HEK293 (cell line): ENCODE measurements around the gene MMP28.

Experiments used
- CTCF ChIA-PET: fragments of 350-600 bp; formaldehyde crosslinking; extraction: SDS; loops from one replicate; lab custom pipeline; 2021; ENCODE audit warnings: antibody characterized with exemption; lab: Yijun Ruan, JAX
- POLR2A ChIA-PET: fragments of 300-600 bp; formaldehyde crosslinking; extraction: SDS; loops from one replicate; lab custom pipeline; 2020; ENCODE audit warnings: antibody characterized with exemption, inconsistent platforms; lab: Yijun Ruan, JAX
- H3K27ac ChIP-seq: fragments of 200-500 bp; sonication (Bioruptor generic); 2 replicates; pipeline ENCODE4 v1.5.1; 2014; ENCODE audit warnings: low read depth, low read length, control low read depth, inconsistent platforms; ENCODE audit errors: extremely low read depth
- H3K36me3 ChIP-seq, 2 experiments: fragments of 200-500 bp in 1 of 2; sonication (Bioruptor generic) in 1 of 2; 1 replicate in 1 of 2; 2 replicates in 1 of 2; pipeline ENCODE4 v1.5.1; 2014 to 2017; ENCODE audit warnings: inconsistent platforms in 2 of 2, low read length in 2 of 2; ENCODE audit not compliant: control insufficient read depth in 2 of 2, insufficient read depth in 1 of 2
- H3K4me1 ChIP-seq: fragments of 200-500 bp; sonication (Bioruptor generic); 2 replicates; pipeline ENCODE4 v1.5.1; 2014; ENCODE audit warnings: mild to moderate bottlenecking, low read length, inconsistent platforms; ENCODE audit not compliant: control insufficient read depth, insufficient read depth
- H3K4me3 ChIP-seq: 2 replicates; pipeline ENCODE4 v1.5.1; 2011; ENCODE audit warnings: low read depth, mild to moderate bottlenecking, control low read depth, low read length, moderate library complexity
- H3K9me3 ChIP-seq: fragments of 200-500 bp; sonication (Bioruptor generic); 2 replicates; pipeline ENCODE4 v1.5.1; 2014; ENCODE audit warnings: low read depth, low read length, inconsistent platforms; ENCODE audit not compliant: control insufficient read depth, insufficient read depth
- BCL11A ChIP-seq: fragments of 450-650 bp; formaldehyde crosslinking; IDR thresholded peaks from 2 replicates; pipeline ENCODE4 v1.5.1; 2016; ENCODE audit warnings: low read depth, missing biosample characterization, missing genetic modification characterization
- EGR2 ChIP-seq: fragments of 450-650 bp; formaldehyde crosslinking; IDR thresholded peaks from 2 replicates; pipeline ENCODE4 v1.5.1; 2016; ENCODE audit warnings: low read depth, missing biosample characterization, missing genetic modification characterization
- GLIS1 ChIP-seq: fragments of 450-650 bp; formaldehyde crosslinking; IDR thresholded peaks from 2 replicates; pipeline ENCODE4 v1.5.1; 2016; ENCODE audit warnings: missing biosample characterization, missing genetic modification characterization
- HOXA7 ChIP-seq: sonication (generic); formaldehyde crosslinking; IDR thresholded peaks from 2 replicates; pipeline ENCODE4 v1.8.1; 2022; ENCODE audit warnings: missing genetic modification reagents, borderline replicate concordance
- KLF10 ChIP-seq: fragments of 450-650 bp; IDR thresholded peaks from 2 replicates; pipeline ENCODE4 v1.5.1; 2018; ENCODE audit warnings: missing biosample characterization, mild to moderate bottlenecking, missing genetic modification characterization
- OSR2 ChIP-seq: fragments of 450-650 bp; formaldehyde crosslinking; IDR thresholded peaks from 2 replicates; pipeline ENCODE4 v1.5.1; 2016; ENCODE audit warnings: missing biosample characterization, missing genetic modification characterization
- PATZ1 ChIP-seq: fragments of 450-650 bp; formaldehyde crosslinking; IDR thresholded peaks from 2 replicates; pipeline ENCODE4 v1.5.1; 2016; ENCODE audit warnings: missing biosample characterization, missing genetic modification characterization
- YY1 ChIP-seq: fragments of 450-650 bp; formaldehyde crosslinking; IDR thresholded peaks from 2 replicates; pipeline ENCODE4 v1.5.1; 2018; ENCODE audit warnings: missing biosample characterization, missing genetic modification characterization
- ZBTB8A ChIP-seq: fragments of 450-650 bp; formaldehyde crosslinking; IDR thresholded peaks from 2 replicates; pipeline ENCODE4 v1.5.1; 2016; ENCODE audit warnings: missing biosample characterization, missing genetic modification characterization
- ZFHX2 ChIP-seq: fragments of 450-650 bp; formaldehyde crosslinking; conservative IDR thresholded peaks from 2 replicates; pipeline ENCODE4 v1.5.1; 2016; ENCODE audit warnings: missing biosample characterization, missing genetic modification characterization
- ZNF146 ChIP-seq: fragments of 450-650 bp; formaldehyde crosslinking; IDR thresholded peaks from 2 replicates; pipeline ENCODE4 v1.5.1; 2016; ENCODE audit warnings: missing biosample characterization, missing genetic modification characterization
- ZNF202 ChIP-seq: fragments of 450-650 bp; formaldehyde crosslinking; IDR thresholded peaks from 2 replicates; pipeline ENCODE4 v1.5.1; 2016; ENCODE audit warnings: missing biosample characterization, missing genetic modification characterization, borderline replicate concordance
- ZNF248 ChIP-seq: fragments of 450-650 bp; formaldehyde crosslinking; IDR thresholded peaks from 2 replicates; pipeline ENCODE4 v1.5.1; 2017; ENCODE audit warnings: missing biosample characterization, missing genetic modification characterization
- ZNF366 ChIP-seq: fragments of 450-650 bp; formaldehyde crosslinking; conservative IDR thresholded peaks from 2 replicates; pipeline ENCODE4 v1.5.1; 2016; ENCODE audit warnings: missing biosample characterization, missing genetic modification characterization
- ZNF513 ChIP-seq: fragments of 450-650 bp; IDR thresholded peaks from 2 replicates; pipeline ENCODE4 v1.5.1; 2018; ENCODE audit warnings: missing biosample characterization, missing genetic modification characterization
- ZNF560 ChIP-seq: fragments of 450-650 bp; formaldehyde crosslinking; IDR thresholded peaks from 2 replicates; pipeline ENCODE4 v1.5.1; 2017; ENCODE audit warnings: missing biosample characterization, missing genetic modification characterization, borderline replicate concordance
- ZNF600 ChIP-seq: fragments of 450-650 bp; formaldehyde crosslinking; IDR thresholded peaks from 2 replicates; pipeline ENCODE4 v1.5.1; 2016; ENCODE audit warnings: missing biosample characterization, missing genetic modification characterization
- ZSCAN23 ChIP-seq: fragments of 450-650 bp; formaldehyde crosslinking; IDR thresholded peaks from 2 replicates; pipeline ENCODE4 v1.5.1; 2016; ENCODE audit warnings: missing biosample characterization, missing genetic modification characterization
- TF ChIP-seq, protein P1 (sequence below): fragments of 450-650 bp; formaldehyde crosslinking; IDR thresholded peaks from 2 replicates; pipeline ENCODE4 v1.5.1; 2017; ENCODE audit warnings: missing biosample characterization, missing genetic modification characterization
- TF ChIP-seq, protein P2 (sequence below): fragments of 450-650 bp; formaldehyde crosslinking; IDR thresholded peaks from 2 replicates; pipeline ENCODE4 v1.5.1; 2016; ENCODE audit warnings: missing biosample characterization, missing genetic modification characterization

The MMP28 gene

GRCh38 chr17:35844547-35844946 is 49.1 kb upstream of the MMP28 start:
- Histone ChIP-seq H3K4me1 (no peaks in the 10 kb centered on the region), H3K36me3 (peaks cover 94 to 98% of the 10 kb centered on the region in 2 experiments), H3K9me3 (no peaks in the 10 kb centered on the region), H3K27ac (no peak overlapping the region), H3K4me3 (no peak overlapping the region)
- ChIA-PET POLR2A (no interaction called here), CTCF (no interaction called here)
- TF ChIP-seq PATZ1 (tag by site-specific recombination) (0 out of 2 replicates have a peak, but pooled peaks have one; percentile 19), ZNF600 (tag by site-specific recombination) (peak; percentile 90), BCL11A (tag by site-specific recombination) (no peak), ZNF146 (no peak), HOXA7 (no peak), ZFHX2 (tag by site-specific recombination) (peak; percentile 49; the same call in 1 of the 2 replicates), EGR2 (tag by site-specific recombination) (peak; percentile 72), ZNF202 (tag by site-specific recombination) (peak; percentile 93)
- TF ChIP-seq, protein P1, sequence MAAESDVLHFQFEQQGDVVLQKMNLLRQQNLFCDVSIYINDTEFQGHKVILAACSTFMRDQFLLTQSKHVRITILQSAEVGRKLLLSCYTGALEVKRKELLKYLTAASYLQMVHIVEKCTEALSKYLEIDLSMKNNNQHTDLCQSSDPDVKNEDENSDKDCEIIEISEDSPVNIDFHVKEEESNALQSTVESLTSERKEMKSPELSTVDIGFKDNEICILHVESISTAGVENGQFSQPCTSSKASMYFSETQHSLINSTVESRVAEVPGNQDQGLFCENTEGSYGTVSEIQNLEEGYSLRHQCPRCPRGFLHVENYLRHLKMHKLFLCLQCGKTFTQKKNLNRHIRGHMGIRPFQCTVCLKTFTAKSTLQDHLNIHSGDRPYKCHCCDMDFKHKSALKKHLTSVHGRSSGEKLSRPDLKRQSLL: peak; percentile 95
- TF ChIP-seq, protein P2, sequence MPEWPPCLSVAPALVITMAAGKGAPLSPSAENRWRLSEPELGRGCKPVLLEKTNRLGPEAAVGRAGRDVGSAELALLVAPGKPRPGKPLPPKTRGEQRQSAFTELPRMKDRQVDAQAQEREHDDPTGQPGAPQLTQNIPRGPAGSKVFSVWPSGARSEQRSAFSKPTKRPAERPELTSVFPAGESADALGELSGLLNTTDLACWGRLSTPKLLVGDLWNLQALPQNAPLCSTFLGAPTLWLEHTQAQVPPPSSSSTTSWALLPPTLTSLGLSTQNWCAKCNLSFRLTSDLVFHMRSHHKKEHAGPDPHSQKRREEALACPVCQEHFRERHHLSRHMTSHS: no peak

DNA sequence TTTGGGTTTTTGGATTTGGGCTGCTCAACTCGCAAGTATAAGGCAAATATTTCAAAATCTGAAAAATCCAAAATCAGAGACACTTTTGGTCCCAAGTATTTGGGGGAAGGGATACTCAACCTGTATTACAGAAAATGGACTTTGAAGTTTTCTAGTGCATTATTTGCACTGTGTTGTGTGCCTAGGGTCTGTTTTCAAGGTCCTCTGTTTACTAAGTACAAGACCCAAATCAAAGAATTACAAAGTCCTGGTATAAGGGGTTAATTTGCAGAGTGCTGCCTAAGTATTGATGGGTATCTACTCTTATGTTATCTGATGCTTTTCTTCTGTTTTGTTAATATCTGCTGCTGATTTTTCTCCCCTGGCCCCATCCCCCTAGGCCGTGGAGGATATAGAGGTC is 48.3 kb upstream of the MMP28 start:
- H3K4me1 ChIP-seq: no peaks in the 10 kb centered on the region
- CTCF ChIA-PET: no interaction called here
- no peak for TF ChIP-seq ZBTB8A (tag by site-specific recombination)
- TF ChIP-seq GLIS1: no peak
- no peak for TF ChIP-seq ZNF560 (tag by site-specific recombination)
- no peak for TF ChIP-seq KLF10 (tag by site-specific recombination)
- no peak for TF ChIP-seq ZNF366 (tag by site-specific recombination)
- no peak for TF ChIP-seq ZSCAN23 (tag by site-specific recombination)
- no peak for TF ChIP-seq YY1 (tag by site-specific recombination)
- no peak for TF ChIP-seq EGR2 (tag by site-specific recombination)
- no peak for TF ChIP-seq OSR2 (tag by site-specific recombination)
- no peak for TF ChIP-seq ZNF248 (tag by site-specific recombination)
- TF ChIP-seq ZNF513 (tag by site-specific recombination): no peak
- TF ChIP-seq, all 188 proteins: peak for 0
- Histone ChIP-seq H3K9me3 (no peaks in the 10 kb centered on the region), H3K36me3 (peaks cover 97 to 99% of the 10 kb centered on the region in 2 experiments), H3K4me3 (no peak overlapping the region), H3K27ac (no peak overlapping the region)
- POLR2A ChIA-PET: no interaction called here
